Measurements from ENCODE around the gene RALGPS1.

DNA sequence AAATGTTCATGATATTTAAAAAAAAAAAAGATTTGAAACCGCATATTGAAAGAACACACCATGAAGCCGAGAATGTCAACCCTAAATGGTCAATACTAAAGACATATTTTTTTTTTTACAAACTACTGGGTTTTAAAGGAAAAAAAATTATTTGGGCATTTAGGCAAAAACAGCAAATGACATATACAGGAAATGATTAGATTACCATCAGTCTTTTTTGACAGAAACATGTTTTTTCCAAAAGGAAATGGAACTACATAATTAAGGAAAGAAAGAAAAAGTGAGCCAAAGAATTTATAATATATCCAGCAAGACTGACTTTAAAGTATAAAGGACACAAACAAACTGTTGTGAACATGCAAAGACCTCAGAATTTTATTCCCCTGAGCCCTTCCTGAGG is 56.7 kb downstream of the RALGPS1 start:
- TF ChIP-seq ZNF146 (tag by site-specific recombination; IDR thresholded peaks at IDR 0.05), result no peak
- no peak for TF ChIP-seq ZFP3 (tag by site-specific recombination; IDR thresholded peaks at IDR 0.05; ENCODE audit: low read depth)
- TF ChIP-seq PRDM1 (tag by site-specific recombination; IDR thresholded peaks at IDR 0.05), result no peak
- no peak for TF ChIP-seq ZNF600 (tag by site-specific recombination; IDR thresholded peaks at IDR 0.05)
- TF ChIP-seq, protein P1, sequence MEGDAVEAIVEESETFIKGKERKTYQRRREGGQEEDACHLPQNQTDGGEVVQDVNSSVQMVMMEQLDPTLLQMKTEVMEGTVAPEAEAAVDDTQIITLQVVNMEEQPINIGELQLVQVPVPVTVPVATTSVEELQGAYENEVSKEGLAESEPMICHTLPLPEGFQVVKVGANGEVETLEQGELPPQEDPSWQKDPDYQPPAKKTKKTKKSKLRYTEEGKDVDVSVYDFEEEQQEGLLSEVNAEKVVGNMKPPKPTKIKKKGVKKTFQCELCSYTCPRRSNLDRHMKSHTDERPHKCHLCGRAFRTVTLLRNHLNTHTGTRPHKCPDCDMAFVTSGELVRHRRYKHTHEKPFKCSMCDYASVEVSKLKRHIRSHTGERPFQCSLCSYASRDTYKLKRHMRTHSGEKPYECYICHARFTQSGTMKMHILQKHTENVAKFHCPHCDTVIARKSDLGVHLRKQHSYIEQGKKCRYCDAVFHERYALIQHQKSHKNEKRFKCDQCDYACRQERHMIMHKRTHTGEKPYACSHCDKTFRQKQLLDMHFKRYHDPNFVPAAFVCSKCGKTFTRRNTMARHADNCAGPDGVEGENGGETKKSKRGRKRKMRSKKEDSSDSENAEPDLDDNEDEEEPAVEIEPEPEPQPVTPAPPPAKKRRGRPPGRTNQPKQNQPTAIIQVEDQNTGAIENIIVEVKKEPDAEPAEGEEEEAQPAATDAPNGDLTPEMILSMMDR (tag by site-specific recombination; IDR thresholded peaks at IDR 0.05), result no peak
- no peak for TF ChIP-seq ZNF777 (tag by site-specific recombination; IDR thresholded peaks at IDR 0.05; ENCODE audit: borderline replicate concordance)
- TF ChIP-seq, protein P2, sequence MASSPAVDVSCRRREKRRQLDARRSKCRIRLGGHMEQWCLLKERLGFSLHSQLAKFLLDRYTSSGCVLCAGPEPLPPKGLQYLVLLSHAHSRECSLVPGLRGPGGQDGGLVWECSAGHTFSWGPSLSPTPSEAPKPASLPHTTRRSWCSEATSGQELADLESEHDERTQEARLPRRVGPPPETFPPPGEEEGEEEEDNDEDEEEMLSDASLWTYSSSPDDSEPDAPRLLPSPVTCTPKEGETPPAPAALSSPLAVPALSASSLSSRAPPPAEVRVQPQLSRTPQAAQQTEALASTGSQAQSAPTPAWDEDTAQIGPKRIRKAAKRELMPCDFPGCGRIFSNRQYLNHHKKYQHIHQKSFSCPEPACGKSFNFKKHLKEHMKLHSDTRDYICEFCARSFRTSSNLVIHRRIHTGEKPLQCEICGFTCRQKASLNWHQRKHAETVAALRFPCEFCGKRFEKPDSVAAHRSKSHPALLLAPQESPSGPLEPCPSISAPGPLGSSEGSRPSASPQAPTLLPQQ (tag by site-specific recombination; IDR thresholded peaks at IDR 0.05), result no peak
- no peak for TF ChIP-seq ZNF707 (tag by site-specific recombination; IDR thresholded peaks at IDR 0.05)
- no peak for TF ChIP-seq ZBTB1 (tag by site-specific recombination; IDR thresholded peaks at IDR 0.05)
- no peak for TF ChIP-seq SETDB1 (IDR thresholded peaks at IDR 0.05; ENCODE audit: insufficient read length, low read length)
